Stomach (tissue), 9 donors: ENCODE results near the gene ATP5F1E. TPM values are rescaled to one million over a fixed set of nuclear protein-coding genes. Genes with fewer than 3 reads are reported as not detected.

Source experiments
- DNase-seq, 2 donors: peaks; one replicate each; pipeline versions ENCODE4 v3.0.0 to v3.0.0-alpha.2; 2013 to 2019
- H3K27ac ChIP-seq, 5 donors: fragments of 200-600 bp in 4 of 5; sonication (generic) in 4 of 5; one replicate each; pipeline ENCODE4 v1.5.1; 2013 to 2019; ENCODE audit warnings: mild to moderate bottlenecking in 1 of 5, moderate library complexity in 1 of 5
- H3K27me3 ChIP-seq, 3 donors: fragments of 200-600 bp; sonication (generic); one replicate each; pipeline ENCODE4 v1.5.1; 2017 to 2019; ENCODE audit warnings: mixed run types in 1 of 3
- H3K36me3 ChIP-seq, 4 donors: fragments of 200-600 bp; sonication (generic); 1 replicate in 3 of 4; 2 replicates in 1 of 4; pipeline ENCODE4 v1.5.1; 2016 to 2019
- H3K4me1 ChIP-seq, 4 donors: fragments of 200-600 bp; sonication (generic); one replicate each; pipeline ENCODE4 v1.5.1; 2016 to 2019
- H3K4me3 ChIP-seq, 4 donors: fragments of 200-600 bp; sonication (generic) in 3 of 4; one replicate each; pipeline ENCODE4 v1.5.1; 2016 to 2019; ENCODE audit warnings: mild to moderate bottlenecking in 1 of 4
- H3K9me3 ChIP-seq, 4 donors: fragments of 200-600 bp; sonication (generic); one replicate each; pipeline ENCODE4 v1.5.1; 2016 to 2019
- EP300 ChIP-seq: sonication (generic); formaldehyde crosslinking; IDR thresholded peaks from one replicate; pipeline ENCODE4 v1.6.1; 2017; ENCODE audit warnings: antibody characterized with exemption
- POLR2A ChIP-seq, 4 donors: fragments of 450-650 bp; IDR thresholded peaks; one replicate each; pipeline ENCODE4 v1.6.1; 2016; ENCODE audit warnings: antibody characterized with exemption in 4 of 4, control low read depth in 2 of 4, mild to moderate bottlenecking in 1 of 4, moderate library complexity in 1 of 4
- POLR2AphosphoS5 ChIP-seq, 3 donors: sonication (generic); formaldehyde crosslinking; IDR thresholded peaks; one replicate each; pipeline ENCODE4 v1.6.1; 2016; ENCODE audit warnings: antibody characterized with exemption in 3 of 3
- WGBS, 5 donors: extraction: QIAGEN DNeasy Blood & Tissue Kit in 3 of 5; methylation state at CpG; one replicate each; pipeline versions ENCODE4 v1.1.5 to v1.1.7; 2013 to 2018; 5-methylcytosine and 5-hydroxymethylcytosine counted together
- intact Hi-C: fragments of 100-400 bp; cut with DNase I; formaldehyde crosslinking; loops from one replicate; pipeline ENCODE4 v1.15.1; 2023; ENCODE audit warnings: low total_unique reads
- polyA plus RNA-seq, 3 donors: library from polyadenylated mRNA; stranded (reverse); fragments of 200-250 nt; gene quantifications; one replicate each; pipeline ENCODE4 v1.2.3, GENCODE V29; 2013
- total RNA-seq, 5 donors: library from RNA; depleted of rRNA; stranded (reverse); fragments of >200 nt; gene quantifications; one replicate each; pipeline versions ENCODE4 v1.1.0 to v1.2.3, GENCODE V29; 2014 to 2016
- TF ChIP-seq, protein P1 (sequence below), 7 experiments: fragments of 450-650 bp in 4 of 7; fragments of 200-600 bp in 3 of 7; sonication (generic) in 3 of 7; IDR thresholded peaks; one replicate each; pipeline ENCODE4 v1.5.1; 2016 to 2019; ENCODE audit warnings: antibody characterized with exemption in 7 of 7, control low read depth in 2 of 7, mild to moderate bottlenecking in 1 of 7
- donor health status: healthy with polysubstance abuse.
- donor health status: Bipolar disorder and iron deficiency.
- donor health status: healthy.

Gene ATP5F1E
- total and polyA plus RNA-seq, 8 donors = 20.4 to 101 (median 43.9) TPM

DNA sequence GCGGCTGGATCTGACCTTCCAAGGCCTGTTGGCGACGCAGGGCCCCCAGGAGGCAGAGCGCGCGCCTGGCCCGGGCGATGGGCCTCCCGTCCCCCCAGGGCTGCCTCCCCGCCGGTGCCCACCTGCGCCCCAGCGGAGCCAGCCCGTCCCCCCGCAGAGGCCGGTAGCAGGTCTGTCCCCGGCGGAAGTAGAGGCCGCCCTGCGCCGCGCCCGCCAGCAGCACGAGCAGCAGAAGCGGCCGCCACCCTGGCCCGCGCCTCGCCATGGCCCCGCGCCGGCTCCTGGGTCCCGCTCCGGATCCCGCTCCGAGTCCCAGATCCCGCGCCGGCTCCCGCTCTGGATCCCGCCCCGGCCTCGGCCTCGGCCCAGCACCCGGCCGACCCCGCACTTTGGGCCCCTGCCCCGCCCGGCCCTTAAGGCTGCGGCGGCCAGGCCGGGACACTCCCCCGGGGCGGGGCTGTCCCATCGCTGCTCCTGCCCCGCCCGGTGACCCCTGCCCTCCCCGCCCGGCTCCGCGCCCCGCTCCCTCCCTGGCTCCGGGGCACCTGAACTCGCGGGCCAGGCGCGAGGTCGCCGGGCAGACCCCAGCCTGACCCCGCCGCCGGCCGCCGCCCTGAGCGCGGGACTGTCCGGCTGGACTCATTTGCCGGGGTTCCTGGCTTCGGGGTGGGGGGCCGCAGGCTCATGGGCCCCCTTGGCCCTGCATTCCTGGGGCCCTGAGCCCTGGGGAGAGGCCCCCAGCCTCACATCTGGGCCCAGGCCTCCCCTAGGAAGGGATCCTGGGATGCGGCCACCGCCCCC, 25.1 kb downstream of the ATP5F1E start, which contains the start of gene CTSZ:
Gene CTSZ, minus strand, starts transcription at position 391 of the 801 bp plus-strand sequence. Its CDS starts 126 bp downstream, at position 265.
- H3K4me1 ChIP-seq = peaks cover 28 to 74% (median 58%) of the 10 kb centered on the region in 4 donors
- peak; percentile 67 to 89 for DNase-seq
- WGBS, 5 donors = 4 to 13% (median 7%) methylated on average over 11 to 82 of the region's 82 CpGs
- H3K27ac ChIP-seq = peak within 1 kb of the TSS; percentile 72 to 90 (median 84)
- TF ChIP-seq, protein P1, sequence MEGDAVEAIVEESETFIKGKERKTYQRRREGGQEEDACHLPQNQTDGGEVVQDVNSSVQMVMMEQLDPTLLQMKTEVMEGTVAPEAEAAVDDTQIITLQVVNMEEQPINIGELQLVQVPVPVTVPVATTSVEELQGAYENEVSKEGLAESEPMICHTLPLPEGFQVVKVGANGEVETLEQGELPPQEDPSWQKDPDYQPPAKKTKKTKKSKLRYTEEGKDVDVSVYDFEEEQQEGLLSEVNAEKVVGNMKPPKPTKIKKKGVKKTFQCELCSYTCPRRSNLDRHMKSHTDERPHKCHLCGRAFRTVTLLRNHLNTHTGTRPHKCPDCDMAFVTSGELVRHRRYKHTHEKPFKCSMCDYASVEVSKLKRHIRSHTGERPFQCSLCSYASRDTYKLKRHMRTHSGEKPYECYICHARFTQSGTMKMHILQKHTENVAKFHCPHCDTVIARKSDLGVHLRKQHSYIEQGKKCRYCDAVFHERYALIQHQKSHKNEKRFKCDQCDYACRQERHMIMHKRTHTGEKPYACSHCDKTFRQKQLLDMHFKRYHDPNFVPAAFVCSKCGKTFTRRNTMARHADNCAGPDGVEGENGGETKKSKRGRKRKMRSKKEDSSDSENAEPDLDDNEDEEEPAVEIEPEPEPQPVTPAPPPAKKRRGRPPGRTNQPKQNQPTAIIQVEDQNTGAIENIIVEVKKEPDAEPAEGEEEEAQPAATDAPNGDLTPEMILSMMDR (IDR thresholded peaks at IDR 0.05) = no peak
- TF ChIP-seq POLR2AphosphoS5 (IDR thresholded peaks at IDR 0.05) = no peak
- TF ChIP-seq EP300 = no peak
- no peak for TF ChIP-seq POLR2A (IDR thresholded peaks at IDR 0.05)
- intact Hi-C loops = loop anchor here (5.0 kb wide), 1 partner anchor 35 kb away; the partner anchor contains the start of gene PRELID3B
- no peaks in the 10 kb centered on the region for H3K9me3 ChIP-seq
- H3K36me3 ChIP-seq = peaks cover 0 to 20% (median 17%) of the 10 kb centered on the region in 4 donors
- no peaks in the 10 kb centered on the region for H3K27me3 ChIP-seq
- peak within 1 kb of the TSS; percentile 67 to 86 (median 77) for H3K4me3 ChIP-seq

DNA sequence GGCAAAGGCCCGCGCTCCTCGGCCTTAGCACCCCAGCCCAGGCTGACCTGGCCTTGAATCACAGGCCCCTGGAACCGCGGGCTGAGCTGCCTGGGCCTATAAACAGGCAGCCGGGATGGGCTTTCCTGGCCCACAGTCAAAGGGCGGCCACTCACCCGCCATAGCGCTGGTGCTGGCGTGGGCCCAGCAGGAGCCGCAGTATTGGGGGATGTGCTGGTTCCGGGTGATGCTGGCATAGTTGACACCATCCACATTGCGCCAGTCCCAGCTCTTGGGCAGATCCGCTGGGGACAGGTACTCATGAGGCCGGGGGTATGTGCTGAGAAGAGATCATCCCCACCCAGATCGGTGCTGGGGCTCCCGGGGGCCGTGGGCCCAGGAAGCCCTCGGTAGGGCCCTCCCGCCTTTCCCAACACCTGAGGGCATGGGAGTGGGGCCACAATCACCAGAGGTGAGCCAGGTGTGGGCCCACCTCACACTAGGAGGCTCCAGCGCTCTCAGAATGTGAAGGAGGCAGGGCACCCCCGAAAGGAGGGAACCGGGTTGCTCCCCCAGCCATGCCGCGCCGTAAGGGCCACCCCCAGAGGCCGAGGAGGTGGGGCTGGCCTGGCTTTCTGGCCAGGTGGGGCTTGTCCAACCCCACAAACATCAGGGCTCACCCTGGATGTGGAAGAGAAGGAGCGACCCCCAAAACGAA, 25.8 kb downstream of the ATP5F1E start:
- peak overlapping the region; percentile 72 to 90 (median 84) for H3K27ac ChIP-seq
- H3K9me3 ChIP-seq = no peaks in the 10 kb centered on the region
- H3K4me3 ChIP-seq = peak overlapping the region; percentile 67 to 86 (median 77)
- no peaks in the 10 kb centered on the region for H3K27me3 ChIP-seq
- H3K4me1 ChIP-seq = peaks cover 28 to 70% (median 57%) of the 10 kb centered on the region in 4 donors
- intact Hi-C loops = loop anchor here (5.0 kb wide), 1 partner anchor 36 kb away; the partner anchor contains the start of gene PRELID3B
- peaks cover 2 to 28% (median 24%) of the 10 kb centered on the region in 4 donors for H3K36me3 ChIP-seq
- TF ChIP-seq, protein P1 (IDR thresholded peaks at IDR 0.05) = no peak
- TF ChIP-seq POLR2A (IDR thresholded peaks at IDR 0.05) (no peak), POLR2AphosphoS5 (IDR thresholded peaks at IDR 0.05) (no peak), EP300 (no peak)
- DNase-seq = no peak
- WGBS, 5 donors = 24 to 38% (median 35%) methylated on average over 14 to 29 of the region's 29 CpGs

DNA sequence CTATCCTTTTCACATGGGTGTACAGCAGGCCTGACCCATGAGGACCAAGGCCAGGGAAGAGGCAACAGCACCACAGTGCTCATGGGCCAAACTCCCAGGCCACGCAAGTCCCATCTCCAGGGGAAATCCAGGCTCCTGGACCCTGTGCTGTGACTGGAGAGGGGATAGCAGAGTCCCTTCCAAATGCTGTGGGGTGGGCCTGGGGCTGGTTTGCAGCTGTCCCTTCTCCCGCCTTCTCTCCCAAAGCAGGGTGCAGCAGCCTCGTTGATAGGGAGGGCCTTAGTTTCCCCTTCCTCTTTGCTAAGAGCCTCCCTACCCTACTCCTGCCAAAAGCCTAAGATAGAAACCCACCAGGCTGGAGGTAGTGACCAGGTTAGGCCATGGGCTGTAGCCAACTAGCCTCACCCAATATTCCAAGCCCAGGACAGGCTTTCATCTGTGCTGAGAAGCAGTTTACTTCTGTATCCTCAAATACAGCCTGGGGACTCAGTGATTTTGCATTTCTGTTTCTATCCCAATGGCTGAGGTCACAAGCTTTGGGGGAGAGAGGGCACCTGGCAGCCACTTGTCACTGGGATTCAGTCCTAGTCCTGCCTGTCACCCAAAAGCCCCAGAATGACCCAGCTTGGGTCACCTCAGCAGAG, 26.5 kb downstream of the ATP5F1E start:
- Histone ChIP-seq H3K4me1 (peaks cover 28 to 65% (median 53%) of the 10 kb centered on the region in 4 donors), H3K27me3 (no peaks in the 10 kb centered on the region), H3K27ac (peak overlapping the region; percentile 8 to 90 (median 84)), H3K36me3 (peaks cover 8 to 34% (median 31%) of the 10 kb centered on the region in 4 donors), H3K9me3 (no peaks in the 10 kb centered on the region), H3K4me3 (peak overlapping the region; percentile 67 to 86 (median 77))
- intact Hi-C loops = loop anchor here (5.0 kb wide), 1 partner anchor 37 kb away; the partner anchor contains the start of gene PRELID3B
- TF ChIP-seq POLR2AphosphoS5 (IDR thresholded peaks at IDR 0.05) = no peak
- TF ChIP-seq POLR2A (IDR thresholded peaks at IDR 0.05) = no peak
- no peak for TF ChIP-seq EP300
- TF ChIP-seq, protein P1 (IDR thresholded peaks at IDR 0.05) = no peak
- DNase-seq = no peak
- 71 to 86% (median 77%) methylated on average over 3 of the region's 3 CpGs for WGBS, 5 donors
